Kidney (tissue), 14 donors: ENCODE results near the gene ALKAL2. TPM values are rescaled to one million over a fixed set of nuclear protein-coding genes. Genes with fewer than 3 reads are reported as not detected.

Experiments
- DNase-seq, 5 donors: peaks; one replicate each; pipeline ENCODE4 v3.0.0-alpha.2; 2013 to 2020
- FAIRE-seq: peaks from 2 replicates; lab custom pipeline; 2012; peaks lifted over from hg19 to GRCh38; lab: Jason Lieb, UNC
- H3K27ac ChIP-seq, 2 donors: one replicate each; pipeline ENCODE4 v1.7.0; 2013; ENCODE audit warnings: low read depth in 2 of 2, low read length in 2 of 2, inconsistent platforms in 1 of 2
- H3K27me3 ChIP-seq: one replicate; pipeline ENCODE4 v1.7.1; 2013; ENCODE audit warnings: low read length, inconsistent platforms; ENCODE audit not compliant: control insufficient read depth, insufficient read depth
- H3K36me3 ChIP-seq, 3 donors: one replicate each; pipeline versions ENCODE4 v1.7.0 to v1.7.1; 2013; ENCODE audit warnings: low read length in 3 of 3, control low read depth in 1 of 3, inconsistent platforms in 1 of 3; ENCODE audit not compliant: insufficient read depth in 3 of 3, control insufficient read depth in 2 of 3
- H3K4me1 ChIP-seq, 3 donors: one replicate each; pipeline versions ENCODE4 v1.7.0 to v1.7.1; 2013; ENCODE audit warnings: low read length in 3 of 3, inconsistent platforms in 1 of 3, low read depth in 1 of 3; ENCODE audit not compliant: control insufficient read depth in 2 of 3, insufficient read depth in 2 of 3
- H3K4me3 ChIP-seq, 3 donors: one replicate each; pipeline versions ENCODE4 v1.7.0 to v1.8.1; 2013; ENCODE audit warnings: low read length in 3 of 3, control low read depth in 1 of 3, inconsistent platforms in 1 of 3
- H3K9ac ChIP-seq, 3 donors: one replicate each; pipeline versions ENCODE4 v1.7.0 to v1.7.1; 2013; ENCODE audit warnings: low read length in 3 of 3, control low read depth in 1 of 3, inconsistent platforms in 1 of 3
- H3K9me3 ChIP-seq, 3 donors: one replicate each; pipeline versions ENCODE4 v1.7.0 to v1.7.1; 2013; ENCODE audit warnings: low read length in 3 of 3, control low read depth in 1 of 3, inconsistent platforms in 1 of 3; ENCODE audit not compliant: control insufficient read depth in 2 of 3, insufficient read depth in 1 of 3
- CTCF ChIP-seq: IDR thresholded peaks from 3 replicates; pipeline ENCODE4 v1.5.1; 2012; ENCODE audit warnings: mild to moderate bottlenecking, moderate library complexity, borderline replicate concordance; ENCODE audit not compliant: insufficient read depth; ENCODE audit errors: extremely low read depth
- intact Hi-C: fragments of 100-400 bp; cut with DNase I; formaldehyde crosslinking; loops from one replicate; pipeline ENCODE4 v1.11.1; 2022
- polyA plus RNA-seq: library from polyadenylated mRNA; stranded (reverse); fragments of 350-450 nt; fragmentation: Illumina TruSeq; extraction: RNeasy Lipid Tissue Mini Kit (QIAGEN cat#74804); gene quantifications from one replicate; pipeline ENCODE4 v1.2.3, GENCODE V29; 2014; ENCODE audit warnings: low read depth, low replicate concordance; ENCODE audit not compliant: insufficient read depth
- total RNA-seq: library from RNA; stranded (reverse); fragmentation: NEBNext Ultra II Directional; extraction: Animal tissue kit (Norgen Biotek cat#: 25700); gene quantifications from one replicate; pipeline ENCODE4 v1.2.1, GENCODE V29; 2021
- donor health status: control.
- donor health status: control.
- donor health status: control.
- donor health status: control.
- donor health status: control.
- donor health status: DM: yes; HTN: yes; CAD: no.
- donor health status: Normal renal cell carcinoma (clear cell type).

Gene ALKAL2
- total and polyA plus RNA-seq, 2 donors from 2014 or later = 8.0 to 18.2 TPM

- no peaks in the 10 kb centered on the region for H3K27me3 ChIP-seq
- H3K9me3 ChIP-seq = no peaks in the 10 kb centered on the region
- peaks cover 0 to 18% (median 2%) of the 10 kb centered on the region in 3 donors for H3K36me3 ChIP-seq
- no peak for TF ChIP-seq CTCF
- H3K27ac ChIP-seq = no peak overlapping the region
- no peak for FAIRE-seq
- H3K9ac ChIP-seq = no peak overlapping the region
- no peak overlapping the region for H3K4me3 ChIP-seq
- intact Hi-C loops = no loop called here
- DNase-seq = no peak
- peaks cover 0 to 9% (median 3%) of the 10 kb centered on the region in 3 donors for H3K4me1 ChIP-seq
These were observed 32.7 kb downstream of the ALKAL2 start for GRCh38 chr2:255195-255594.

- intact Hi-C loops = no loop called here
- Histone ChIP-seq H3K27me3 (no peaks in the 10 kb centered on the region), H3K36me3 (peaks cover 0 to 25% (median 2%) of the 10 kb centered on the region in 3 donors), H3K9me3 (no peaks in the 10 kb centered on the region), H3K4me3 (no peak overlapping the region), H3K9ac (no peak overlapping the region), H3K4me1 (peaks cover 0 to 9% (median 3%) of the 10 kb centered on the region in 3 donors), H3K27ac (no peak overlapping the region)
- FAIRE-seq = no peak
- peak in 3 of 5 donors; percentile 41 to 71 (median 64) for DNase-seq
- TF ChIP-seq CTCF = no peak
These were observed 33.6 kb downstream of the ALKAL2 start for GRCh38 chr2:254241-254640.

GRCh38 chr2:253202-253638 lies 34.7 kb downstream of the ALKAL2 start:
- H3K9ac ChIP-seq = no peak overlapping the region
- H3K27me3 ChIP-seq = no peaks in the 10 kb centered on the region
- intact Hi-C loops = no loop called here
- no peak overlapping the region for H3K4me3 ChIP-seq
- TF ChIP-seq CTCF = no peak
- H3K36me3 ChIP-seq = peaks cover 0 to 28% (median 5%) of the 10 kb centered on the region in 3 donors
- peaks cover 0 to 3% (median 2%) of the 10 kb centered on the region in 3 donors for H3K4me1 ChIP-seq
- FAIRE-seq = no peak
- H3K27ac ChIP-seq = no peak overlapping the region
- no peaks in the 10 kb centered on the region for H3K9me3 ChIP-seq
- DNase-seq = no peak

- Histone ChIP-seq H3K27ac (no peak overlapping the region), H3K9ac (no peak overlapping the region), H3K36me3 (peaks cover 0 to 33% (median 8%) of the 10 kb centered on the region in 3 donors), H3K4me1 (peaks cover 0 to 3% (median 0%) of the 10 kb centered on the region in 3 donors), H3K9me3 (no peaks in the 10 kb centered on the region), H3K27me3 (no peaks in the 10 kb centered on the region), H3K4me3 (no peak overlapping the region)
- intact Hi-C loops = no loop called here
- FAIRE-seq (no peak), DNase-seq (no peak)
- no peak for TF ChIP-seq CTCF
These were observed 35.8 kb downstream of the ALKAL2 start for GRCh38 chr2:252001-252602.
